Upper lobe of left lung (tissue), 4 donors: ENCODE measurements around the gene C5orf63.

Experiments used
- EP300 ChIP-seq, 4 donors: sonication (generic); formaldehyde crosslinking; IDR thresholded peaks; one replicate each; pipeline ENCODE4 v1.5.1; 2017; ENCODE audit warnings: antibody characterized with exemption in 4 of 4, control low read depth in 2 of 4
- POLR2A ChIP-seq, 4 donors: fragments of 450-650 bp; IDR thresholded peaks; one replicate each; pipeline ENCODE4 v1.5.1; 2016 to 2017; ENCODE audit warnings: antibody characterized with exemption in 4 of 4, mild to moderate bottlenecking in 2 of 4
- POLR2AphosphoS5 ChIP-seq, 2 donors: sonication (generic); formaldehyde crosslinking; IDR thresholded peaks; one replicate each; pipeline ENCODE4 v1.5.1; 2017; ENCODE audit warnings: antibody characterized with exemption in 2 of 2
- TF ChIP-seq, protein P1 (sequence below), 6 experiments: fragments of 450-650 bp in 4 of 6; fragments of 200-600 bp in 2 of 6; sonication (generic) in 2 of 6; IDR thresholded peaks; one replicate each; pipeline ENCODE4 v1.5.1; 2016 to 2019; ENCODE audit warnings: antibody characterized with exemption in 6 of 6

- TF ChIP-seq, protein P1, sequence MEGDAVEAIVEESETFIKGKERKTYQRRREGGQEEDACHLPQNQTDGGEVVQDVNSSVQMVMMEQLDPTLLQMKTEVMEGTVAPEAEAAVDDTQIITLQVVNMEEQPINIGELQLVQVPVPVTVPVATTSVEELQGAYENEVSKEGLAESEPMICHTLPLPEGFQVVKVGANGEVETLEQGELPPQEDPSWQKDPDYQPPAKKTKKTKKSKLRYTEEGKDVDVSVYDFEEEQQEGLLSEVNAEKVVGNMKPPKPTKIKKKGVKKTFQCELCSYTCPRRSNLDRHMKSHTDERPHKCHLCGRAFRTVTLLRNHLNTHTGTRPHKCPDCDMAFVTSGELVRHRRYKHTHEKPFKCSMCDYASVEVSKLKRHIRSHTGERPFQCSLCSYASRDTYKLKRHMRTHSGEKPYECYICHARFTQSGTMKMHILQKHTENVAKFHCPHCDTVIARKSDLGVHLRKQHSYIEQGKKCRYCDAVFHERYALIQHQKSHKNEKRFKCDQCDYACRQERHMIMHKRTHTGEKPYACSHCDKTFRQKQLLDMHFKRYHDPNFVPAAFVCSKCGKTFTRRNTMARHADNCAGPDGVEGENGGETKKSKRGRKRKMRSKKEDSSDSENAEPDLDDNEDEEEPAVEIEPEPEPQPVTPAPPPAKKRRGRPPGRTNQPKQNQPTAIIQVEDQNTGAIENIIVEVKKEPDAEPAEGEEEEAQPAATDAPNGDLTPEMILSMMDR (IDR thresholded peaks at IDR 0.05) = no peak
- TF ChIP-seq POLR2A (IDR thresholded peaks at IDR 0.05) = no peak
- TF ChIP-seq EP300 (IDR thresholded peaks at IDR 0.05) = no peak
- TF ChIP-seq POLR2AphosphoS5 (IDR thresholded peaks at IDR 0.05) = no peak
Observed at GRCh38 chr5:127074466-127074865, 1.2 kb upstream of the C5orf63 start.
